GM10248 (cell line): ENCODE data around the gene TSC2.

Source experiments
- CTCF ChIA-PET: fragments of 300-600 bp; sonication (Branson Sonifier 250); formaldehyde crosslinking; extraction: SDS; loops from one replicate; lab custom pipeline; 2021; ENCODE audit warnings: antibody characterized with exemption; lab: Yijun Ruan, JAX
- POLR2A ChIA-PET: fragments of 350-650 bp; sonication (Branson Sonifier 250); formaldehyde crosslinking; extraction: SDS; loops from one replicate; lab custom pipeline; 2020; ENCODE audit warnings: antibody characterized with exemption; lab: Yijun Ruan, JAX
- DNase-seq: peaks from one replicate; pipeline ENCODE4 v3.0.0; 2012; ENCODE audit errors: extremely low spot score
- CTCF ChIP-seq: IDR thresholded peaks from 2 replicates; pipeline ENCODE4 v1.5.1; 2012; ENCODE audit warnings: mild to moderate bottlenecking, low read depth; ENCODE audit errors: extremely low read depth, missing control alignments, control extremely low read depth

Gene TSC2

GRCh38 chr16:2024032-2024420 lies 23.8 kb upstream of the TSC2 start:
- ChIA-PET CTCF (interaction anchor here (0.8 to 7.1 kb wide), 13 partner anchors 11 to 227 kb away, joined by 3 to 78 read pairs (median 4); partner anchors contain the start of genes ECI1, NTHL1, PKD1 and RAB26), POLR2A (interaction anchor here (2.0 kb wide), 1 partner anchor 131 kb away, joined by 12 read pairs; the partner anchor contains the start of gene TRAF7)
- DNase-seq: no peak
- TF ChIP-seq CTCF: no peak

- ChIA-PET CTCF (interaction anchor here (1.0 to 7.1 kb wide), 6 partner anchors 12 to 128 kb away, joined by 3 to 78 read pairs (median 19); partner anchors contain the start of genes PKD1, RAB26 and TRAF7), POLR2A (interaction anchor here (1.9 kb wide), 1 partner anchor 130 kb away, joined by 8 read pairs; the partner anchor contains the start of gene TRAF7)
Measured at GRCh38 chr16:2025251-2025650, 22.5 kb upstream of the TSC2 start.

GRCh38 chr16:2025878-2026460 lies 21.8 kb upstream of the TSC2 start:
- no peak for TF ChIP-seq CTCF
- POLR2A ChIA-PET: interaction anchor here (1.9 kb wide), 1 partner anchor 129 kb away, joined by 8 read pairs; the partner anchor contains the start of gene TRAF7
- CTCF ChIA-PET: interaction anchor here (1.0 to 7.1 kb wide), 2 partner anchors 20 to 127 kb away, joined by 3 to 78 read pairs; partner anchors contain the start of gene TRAF7
- no peak for DNase-seq

More at GRCh38 chr16:2025251-2025650, 22.5 kb upstream of the TSC2 start:
- DNase-seq: no peak
- TF ChIP-seq CTCF: no peak

- no peak for DNase-seq
- ChIA-PET CTCF (interaction anchor here (1.2 kb wide), 1 partner anchor 21 kb away, joined by 3 read pairs; the partner anchor contains the start of genes NTHL1 and TSC2), POLR2A (interaction anchor here (0.7 to 1.9 kb wide), 2 partner anchors 65 to 129 kb away, joined by 4 to 8 read pairs; partner anchors contain the start of gene TRAF7)
- TF ChIP-seq CTCF: no peak
Measured at GRCh38 chr16:2026461-2027023, 21.2 kb upstream of the TSC2 start, which contains the start of gene NHERF2. Gene NHERF2 (plus strand): TSS chr16:2026902. CDS start chr16:2027006, 104 bp downstream.

GRCh38 chr16:2027024-2028010 lies 20.5 kb upstream of the TSC2 start:
- POLR2A ChIA-PET: interaction anchor here (0.7 to 1.2 kb wide), 2 partner anchors 65 to 128 kb away, joined by 4 read pairs; partner anchors contain the start of gene TRAF7
- DNase-seq: no peak
- TF ChIP-seq CTCF: no peak
- CTCF ChIA-PET: interaction anchor here (1.1 to 2.0 kb wide), 5 partner anchors 11 to 113 kb away, joined by 3 to 8 read pairs (median 5); partner anchors contain the start of genes NTHL1 and TSC2
